Keratinocyte (primary cell): ENCODE measurements around the gene NRG4. TPM values are rescaled to one million over a fixed set of nuclear protein-coding genes. Genes with fewer than 3 reads are reported as not detected.

Experiments used
- DNase-seq: peaks from one replicate; pipeline ENCODE4 v3.0.0-alpha.2; 2011; ENCODE audit warnings: low read depth, missing footprints, low spot score
- FAIRE-seq: peaks from 2 replicates; lab custom pipeline; 2011; peaks lifted over from hg19 to GRCh38; lab: Jason Lieb, UNC
- H2AFZ ChIP-seq: 2 replicates; pipeline ENCODE4 v1.6.0; 2012; ENCODE audit warnings: low read length, control low read depth, inconsistent platforms; ENCODE audit not compliant: control insufficient read depth
- H3K27ac ChIP-seq: 2 replicates; pipeline ENCODE4 v1.5.1; 2011; ENCODE audit warnings: low read length; ENCODE audit not compliant: control insufficient read depth, insufficient read depth
- H3K27me3 ChIP-seq: 3 replicates; pipeline ENCODE4 v1.6.0; 2011; ENCODE audit warnings: low read length; ENCODE audit not compliant: control insufficient read depth, insufficient read depth; ENCODE audit errors: extremely low read depth
- H3K36me3 ChIP-seq, 2 experiments: 2 replicates in 1 of 2; 3 replicates in 1 of 2; pipeline ENCODE4 v1.5.1; 2011; ENCODE audit warnings: low read length in 2 of 2, mild to moderate bottlenecking in 1 of 2; ENCODE audit not compliant: control insufficient read depth in 2 of 2, insufficient read depth in 2 of 2; ENCODE audit errors: extremely low read depth in 1 of 2
- H3K4me1 ChIP-seq: 3 replicates; pipeline ENCODE4 v1.5.1; 2011; ENCODE audit warnings: low read length; ENCODE audit not compliant: control insufficient read depth, insufficient read depth; ENCODE audit errors: extremely low read depth
- H3K4me2 ChIP-seq: 3 replicates; pipeline ENCODE4 v1.6.0; 2011; ENCODE audit warnings: low read depth, low read length; ENCODE audit not compliant: control insufficient read depth, insufficient read depth; ENCODE audit errors: extremely low read depth
- H3K4me3 ChIP-seq, 3 experiments: fragments of 200-600 bp in 1 of 3; sonication (generic) in 1 of 3; 2 replicates in 2 of 3; 3 replicates in 1 of 3; pipeline ENCODE4 v1.5.1; 2011 to 2016; ENCODE audit warnings: low read length in 3 of 3, mild to moderate bottlenecking in 3 of 3, control low read depth in 2 of 3, inconsistent platforms in 1 of 3, low read depth in 1 of 3, mixed read lengths in 1 of 3, mixed run types in 1 of 3, moderate library complexity in 1 of 3; ENCODE audit not compliant: control insufficient read depth in 2 of 3, insufficient read depth in 2 of 3; ENCODE audit errors: extremely low read depth in 1 of 3
- H3K79me2 ChIP-seq: 2 replicates; pipeline ENCODE4 v1.6.0; 2012; ENCODE audit warnings: low read length; ENCODE audit not compliant: control insufficient read depth, insufficient read depth
- H3K9ac ChIP-seq: 3 replicates; pipeline ENCODE4 v1.6.0; 2011; ENCODE audit warnings: low read length; ENCODE audit not compliant: control insufficient read depth, insufficient read depth; ENCODE audit errors: extremely low read depth
- H3K9me1 ChIP-seq: 3 replicates; pipeline ENCODE4 v1.6.0; 2011; ENCODE audit warnings: low read length; ENCODE audit not compliant: control insufficient read depth, insufficient read depth; ENCODE audit errors: extremely low read depth
- H3K9me3 ChIP-seq: 2 replicates; pipeline ENCODE4 v1.5.1; 2012; ENCODE audit warnings: low read depth, low read length; ENCODE audit not compliant: control insufficient read depth
- H4K20me1 ChIP-seq: 3 replicates; pipeline ENCODE4 v1.6.0; 2011; ENCODE audit warnings: low read length; ENCODE audit not compliant: control insufficient read depth, insufficient read depth; ENCODE audit errors: extremely low read depth
- CTCF ChIP-seq, 3 experiments: IDR thresholded peaks in 1 of 3; conservative IDR thresholded peaks in 1 of 3; optimal IDR thresholded peaks in 1 of 3; 2 replicates in 2 of 3; 3 replicates in 1 of 3; pipeline versions ENCODE3 to v1.5.1; 2011; ENCODE audit warnings: low read length in 3 of 3, mild to moderate bottlenecking in 3 of 3, moderate library complexity in 2 of 3, control low read depth in 1 of 3, inconsistent platforms in 1 of 3; ENCODE audit not compliant: insufficient read depth in 2 of 3; ENCODE audit errors: extremely low read depth in 1 of 3
- EZH2 ChIP-seq: IDR thresholded peaks from one replicate; pipeline ENCODE4 v1.6.1; 2012; ENCODE audit warnings: inconsistent platforms, mild to moderate bottlenecking, low read length, moderate library complexity
- dilution Hi-C: fragments of 300-500 bp; cut with MboI; formaldehyde crosslinking; loops from one replicate; pipeline ENCODE4 v1.7.0; 2020; ENCODE audit warnings: low sequenced_read_pairs; ENCODE audit not compliant: extremely low pct_ligation_motif_present
- polyA plus RNA-seq, 5 experiments: library from polyadenylated mRNA; depleted of rRNA in 3 of 5; stranded (reverse) in 3 of 5; stranded (forward) in 1 of 5; unstranded in 1 of 5; fragments of >200 nt; gene quantifications; 1 replicate in 1 of 5; 2 replicates in 3 of 5; 3 replicates in 1 of 5; pipeline versions ENCODE4 v1.2.1 to v1.2.3, GENCODE V29; 2011 to 2012; ENCODE audit warnings: missing spikeins in 2 of 5, low read depth in 1 of 5, low replicate concordance in 1 of 5

The NRG4 gene
- polyA plus RNA-seq, 1 donor (not counting 4 experiments of a cell fraction or from before 2014, with no cell fraction given): 0.96 TPM

GRCh38 chr15:76035593-76035992 lies 23.4 kb upstream of the NRG4 start:
- TF ChIP-seq CTCF (optimal IDR thresholded peaks at IDR 0.05 in 1 of 3, IDR thresholded peaks at IDR 0.05 in 1 of 3, conservative IDR thresholded peaks at IDR 0.05 in 1 of 3; ENCODE audit: extremely low read depth in 1 of 3, insufficient read depth in 2 of 3, low read length in 3 of 3) (no peak), EZH2 (no peak)
- H3K79me2 ChIP-seq: no peaks in the 10 kb centered on the region
- no peaks in the 10 kb centered on the region for H3K9me1 ChIP-seq
- H3K4me3 ChIP-seq: no peak overlapping the region
- H3K9me3 ChIP-seq: no peaks in the 10 kb centered on the region
- no peaks in the 10 kb centered on the region for H3K27me3 ChIP-seq
- FAIRE-seq (no peak), DNase-seq (no peak)
- no peak overlapping the region for H3K27ac ChIP-seq
- dilution Hi-C loops: no loop called here
- H3K9ac ChIP-seq: no peak overlapping the region
- H3K4me1 ChIP-seq: peaks cover 20% of the 10 kb centered on the region
- H2AFZ ChIP-seq: no peak overlapping the region
- no peak overlapping the region for H3K4me2 ChIP-seq
- H3K36me3 ChIP-seq: no peaks in the 10 kb centered on the region
- H4K20me1 ChIP-seq: no peaks in the 10 kb centered on the region

DNA sequence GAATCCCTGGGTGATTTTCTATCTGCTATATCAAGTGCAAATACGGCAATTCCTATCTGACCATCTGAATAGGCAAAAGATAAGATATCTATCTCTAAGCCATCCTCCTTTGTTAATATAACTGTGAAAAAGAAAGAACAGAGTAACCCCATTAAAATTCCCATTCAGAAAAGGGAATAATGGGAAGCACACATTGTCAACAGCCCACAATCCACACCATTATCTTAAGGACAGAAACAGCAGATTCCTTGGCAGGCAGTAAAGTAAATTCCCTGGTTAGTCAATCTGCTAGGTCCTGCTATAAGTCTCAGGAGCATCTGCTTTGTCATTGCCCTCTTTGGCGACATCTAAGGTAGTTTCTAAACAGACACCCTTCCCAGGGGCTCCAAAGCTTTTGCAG lies 21.9 kb upstream of the NRG4 start:
- peaks cover 20% of the 10 kb centered on the region for H3K4me1 ChIP-seq
- no peak overlapping the region for H3K27ac ChIP-seq
- H3K9me3 ChIP-seq: no peaks in the 10 kb centered on the region
- FAIRE-seq: no peak
- H2AFZ ChIP-seq: no peak overlapping the region
- H4K20me1 ChIP-seq: no peaks in the 10 kb centered on the region
- H3K36me3 ChIP-seq: no peaks in the 10 kb centered on the region
- dilution Hi-C loops: no loop called here
- H3K4me2 ChIP-seq: no peak overlapping the region
- no peak for DNase-seq
- no peaks in the 10 kb centered on the region for H3K79me2 ChIP-seq
- H3K9me1 ChIP-seq: no peaks in the 10 kb centered on the region
- no peak for TF ChIP-seq EZH2
- no peak overlapping the region for H3K9ac ChIP-seq
- H3K27me3 ChIP-seq: no peaks in the 10 kb centered on the region
- H3K4me3 ChIP-seq: no peak overlapping the region

DNA sequence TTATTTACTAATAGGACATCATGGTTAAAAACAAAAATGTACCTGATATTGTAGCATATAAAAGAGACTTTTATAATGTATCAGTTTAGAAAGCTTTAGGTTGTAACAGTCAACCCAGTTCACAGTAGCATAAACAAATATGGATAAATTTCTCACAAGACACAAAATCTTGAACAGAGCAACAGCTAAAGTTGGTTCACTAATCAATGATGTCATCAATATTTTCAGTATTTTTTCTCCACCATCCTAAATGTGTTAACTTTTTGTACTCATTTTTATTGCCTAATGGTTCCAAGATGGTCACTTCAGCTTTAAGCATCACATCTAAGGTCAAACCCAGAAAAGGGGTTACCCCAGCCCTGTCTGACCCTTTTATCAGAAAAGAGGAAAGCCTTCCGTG lies 21.2 kb upstream of the NRG4 start:
- DNase-seq (no peak), FAIRE-seq (no peak)
- Histone ChIP-seq H4K20me1 (no peaks in the 10 kb centered on the region), H3K4me3 (no peak overlapping the region), H3K9me3 (no peaks in the 10 kb centered on the region), H3K27me3 (no peaks in the 10 kb centered on the region), H2AFZ (no peak overlapping the region), H3K9me1 (no peaks in the 10 kb centered on the region), H3K36me3 (no peaks in the 10 kb centered on the region), H3K4me2 (no peak overlapping the region), H3K79me2 (no peaks in the 10 kb centered on the region), H3K27ac (no peak overlapping the region), H3K4me1 (peaks cover 13% of the 10 kb centered on the region), H3K9ac (no peak overlapping the region)
- TF ChIP-seq EZH2: no peak
- no peak for TF ChIP-seq CTCF (optimal IDR thresholded peaks at IDR 0.05 in 1 of 3, IDR thresholded peaks at IDR 0.05 in 1 of 3, conservative IDR thresholded peaks at IDR 0.05 in 1 of 3; ENCODE audit: extremely low read depth in 1 of 3, insufficient read depth in 2 of 3, low read length in 3 of 3)
- dilution Hi-C loops: no loop called here
